Thyroid gland (tissue), 4 donors: ENCODE results near the gene ASIC3. TPM values are rescaled to one million over a fixed set of nuclear protein-coding genes. Genes with fewer than 3 reads are reported as not detected.
A peak's percentile ranks its signal among the peaks of the same experiment; 100 is the strongest.

ENCODE experiments used
- DNase-seq, 2 donors: peaks; one replicate each; pipeline ENCODE4 v3.0.0-alpha.2; 2019
- H3K27ac ChIP-seq, 3 donors: fragments of 200-600 bp; sonication (generic); 1 replicate in 2 of 3; 2 replicates in 1 of 3; pipeline ENCODE4 v1.5.1; 2016 to 2019; ENCODE audit warnings: mild to moderate bottlenecking in 1 of 3, moderate library complexity in 1 of 3
- H3K27me3 ChIP-seq: fragments of 200-600 bp; sonication (generic); one replicate; pipeline ENCODE4 v1.5.1; 2019
- H3K36me3 ChIP-seq, 2 donors: fragments of 200-600 bp; sonication (generic); one replicate each; pipeline ENCODE4 v1.5.1; 2016 to 2019
- H3K4me1 ChIP-seq, 2 donors: fragments of 200-600 bp; sonication (generic); one replicate each; pipeline ENCODE4 v1.5.1; 2017 to 2019
- H3K4me3 ChIP-seq, 3 donors: fragments of 200-600 bp; sonication (generic); replicated peaks in 1 of 3; 1 replicate in 2 of 3; 2 replicates in 1 of 3; pipeline ENCODE4 v1.5.1; 2016; ENCODE audit warnings: mild to moderate bottlenecking in 1 of 3
- H3K9me3 ChIP-seq: fragments of 200-600 bp; sonication (generic); one replicate; pipeline ENCODE4 v1.5.1; 2017
- CTCF ChIP-seq, 6 experiments: fragments of 200-600 bp in 3 of 6; fragments of 450-650 bp in 3 of 6; sonication (generic) in 3 of 6; IDR thresholded peaks; one replicate each; pipeline ENCODE4 v1.5.1; 2016 to 2019; ENCODE audit warnings: antibody characterized with exemption in 6 of 6, mild to moderate bottlenecking in 2 of 6, inconsistent platforms in 1 of 6, moderate library complexity in 1 of 6
- POLR2A ChIP-seq, 2 donors: fragments of 450-650 bp; IDR thresholded peaks; one replicate each; pipeline ENCODE4 v1.6.1; 2017; ENCODE audit warnings: antibody characterized with exemption in 2 of 2, mild to moderate bottlenecking in 2 of 2, moderate library complexity in 1 of 2
- WGBS, 2 donors: methylation state at CpG; one replicate each; pipeline ENCODE4 v1.1.5; 2017; 5-methylcytosine and 5-hydroxymethylcytosine counted together
- intact Hi-C: fragments of 100-400 bp; cut with DNase I; formaldehyde crosslinking; loops from one replicate; pipeline ENCODE4 v1.15.1; 2023
- total RNA-seq, 4 donors: library from RNA; depleted of rRNA; stranded (reverse); fragments of >200 nt; gene quantifications; one replicate each; pipeline ENCODE4 v1.2.3, GENCODE V29; 2016

Gene ASIC3
- total RNA-seq, 4 donors from 2014 or later, result 1.2 to 2.6 (median 1.5) TPM; not detected in 1

DNA sequence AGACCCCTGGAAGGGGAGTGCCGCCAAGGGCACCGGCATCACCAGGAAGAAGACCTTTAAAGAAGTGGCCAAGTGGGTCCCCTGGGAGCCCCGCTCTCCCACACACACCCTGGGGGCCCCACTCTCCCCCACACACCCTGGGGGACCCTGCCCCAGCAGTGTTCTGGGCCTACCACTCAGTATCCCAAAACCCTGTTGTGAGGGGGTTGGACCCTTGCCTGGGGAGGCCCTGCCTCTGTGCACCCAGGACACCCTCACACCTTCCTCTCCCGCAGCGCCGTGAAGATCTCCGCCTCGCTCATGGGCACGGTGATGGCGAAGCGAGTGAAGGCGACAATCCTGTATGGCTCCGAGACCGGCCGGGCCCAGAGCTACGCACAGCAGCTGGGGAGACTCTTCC is 46.8 kb upstream of the ASIC3 start:
- no peak overlapping the region for H3K27ac ChIP-seq
- TF ChIP-seq CTCF (IDR thresholded peaks at IDR 0.05) (no peak), POLR2A (IDR thresholded peaks at IDR 0.05) (no peak)
- no peaks in the 10 kb centered on the region for H3K9me3 ChIP-seq
- no peak overlapping the region for H3K4me3 ChIP-seq
- no peaks in the 10 kb centered on the region for H3K4me1 ChIP-seq
- intact Hi-C loops, result no loop called here
- DNase-seq, result no peak
- 96 to 97% methylated on average over 8 to 16 of the region's 16 CpGs for WGBS, 2 donors
- no peaks in the 10 kb centered on the region for H3K27me3 ChIP-seq
- H3K36me3 ChIP-seq, result no peaks in the 10 kb centered on the region

DNA sequence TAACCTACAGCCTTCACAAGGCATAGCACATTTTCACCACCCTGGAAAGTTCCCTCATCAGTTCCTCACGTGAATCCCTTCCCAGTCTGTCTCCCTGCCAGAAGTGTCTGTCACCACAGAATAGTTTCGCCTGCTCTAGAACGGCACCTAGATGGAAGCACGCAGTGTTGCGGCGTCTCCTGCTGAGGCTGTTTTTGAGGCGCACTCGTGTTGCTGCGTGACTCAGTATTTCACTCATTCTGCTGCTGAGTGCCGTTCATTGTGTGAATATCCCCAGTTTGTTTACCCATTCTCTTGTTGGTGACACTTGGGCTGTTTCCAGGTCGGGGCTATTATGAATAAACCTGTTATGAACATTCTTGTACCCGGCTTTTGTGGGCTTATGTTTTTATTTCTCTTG is 44.8 kb upstream of the ASIC3 start:
- no peak overlapping the region for H3K27ac ChIP-seq
- TF ChIP-seq POLR2A (IDR thresholded peaks at IDR 0.05), result no peak
- TF ChIP-seq CTCF (IDR thresholded peaks at IDR 0.05), result no peak
- intact Hi-C loops, result no loop called here
- H3K4me3 ChIP-seq, result no peak overlapping the region
- H3K9me3 ChIP-seq, result no peaks in the 10 kb centered on the region
- H3K36me3 ChIP-seq, result no peaks in the 10 kb centered on the region
- no peak for DNase-seq
- peaks cover 0 to 6% of the 10 kb centered on the region in 2 donors for H3K4me1 ChIP-seq
- 71 to 72% methylated on average over 12 of the region's 12 CpGs for WGBS, 2 donors
- H3K27me3 ChIP-seq, result no peaks in the 10 kb centered on the region

GRCh38 chr7:151005566-151005965 is 42.8 kb upstream of the ASIC3 start:
- no peak for DNase-seq
- intact Hi-C loops, result no loop called here
- WGBS, 2 donors, result 74 to 75% methylated on average over 9 of the region's 9 CpGs
- H3K27me3 ChIP-seq, result no peaks in the 10 kb centered on the region
- TF ChIP-seq POLR2A (IDR thresholded peaks at IDR 0.05) (no peak), CTCF (IDR thresholded peaks at IDR 0.05) (no peak)
- peaks cover 0 to 19% of the 10 kb centered on the region in 2 donors for H3K4me1 ChIP-seq
- no peak overlapping the region for H3K4me3 ChIP-seq
- no peaks in the 10 kb centered on the region for H3K9me3 ChIP-seq
- no peak overlapping the region for H3K27ac ChIP-seq
- no peaks in the 10 kb centered on the region for H3K36me3 ChIP-seq

DNA sequence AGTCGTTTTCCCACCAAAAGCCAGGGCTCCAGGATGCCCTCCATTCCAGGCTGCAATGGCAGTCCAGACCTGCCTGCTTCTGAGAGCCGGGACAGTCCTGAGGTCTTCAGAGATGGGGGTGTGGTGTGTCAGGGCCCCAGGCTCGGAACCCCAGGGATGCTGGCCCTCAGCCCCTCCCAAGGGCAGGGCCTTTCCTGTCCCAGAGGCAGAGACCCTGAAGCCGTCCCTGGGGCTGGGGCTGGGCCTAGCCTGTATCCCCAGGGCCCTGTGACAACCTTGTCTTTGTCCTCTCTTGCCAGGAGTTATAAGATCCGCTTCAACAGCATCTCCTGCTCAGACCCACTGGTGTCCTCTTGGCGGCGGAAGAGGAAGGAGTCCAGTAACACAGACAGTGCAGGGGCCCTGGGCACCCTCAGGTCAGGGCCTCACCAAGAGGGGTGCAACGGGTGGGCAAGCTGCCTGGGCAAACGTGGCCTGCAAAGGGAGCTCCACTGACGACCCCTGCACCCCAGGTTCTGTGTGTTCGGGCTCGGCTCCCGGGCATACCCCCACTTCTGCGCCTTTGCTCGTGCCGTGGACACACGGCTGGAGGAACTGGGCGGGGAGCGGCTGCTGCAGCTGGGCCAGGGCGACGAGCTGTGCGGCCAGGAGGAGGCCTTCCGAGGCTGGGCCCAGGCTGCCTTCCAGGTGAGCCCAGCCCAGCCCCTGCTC is 41.6 kb upstream of the ASIC3 start:
- H3K27me3 ChIP-seq, result no peaks in the 10 kb centered on the region
- TF ChIP-seq CTCF (IDR thresholded peaks at IDR 0.05), result no peak
- no peak for TF ChIP-seq POLR2A (IDR thresholded peaks at IDR 0.05)
- H3K4me3 ChIP-seq, result no peak overlapping the region
- WGBS, 2 donors, result 56 to 79% methylated on average over 5 to 10 of the region's 23 CpGs
- intact Hi-C loops, result no loop called here
- no peaks in the 10 kb centered on the region for H3K36me3 ChIP-seq
- DNase-seq, result no peak
- no peak overlapping the region for H3K27ac ChIP-seq
- no peaks in the 10 kb centered on the region for H3K9me3 ChIP-seq
- H3K4me1 ChIP-seq, result peaks cover 0 to 23% of the 10 kb centered on the region in 2 donors

DNA sequence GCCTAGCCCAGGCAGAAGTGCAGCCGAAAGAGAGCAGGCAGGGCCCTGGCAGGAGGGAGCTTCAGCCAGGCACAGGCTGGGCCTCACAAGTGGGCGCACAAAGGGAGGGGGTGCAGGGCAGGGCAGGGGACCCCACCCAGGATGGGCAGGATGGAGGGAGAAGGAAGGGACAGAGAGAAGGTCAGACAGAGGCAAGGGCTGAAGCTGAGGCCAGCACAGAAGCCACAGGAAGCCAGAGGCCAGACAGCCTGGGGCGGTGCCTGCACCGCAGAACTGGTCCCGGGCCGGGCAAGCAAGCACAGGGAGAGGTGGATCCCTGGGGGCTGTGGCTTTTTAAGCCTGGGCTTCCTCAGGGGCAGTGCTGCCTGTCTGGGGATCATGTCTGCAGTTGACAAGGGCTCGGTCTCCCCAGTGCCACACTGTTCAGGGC is 40.8 kb upstream of the ASIC3 start:
- no peak overlapping the region for H3K4me3 ChIP-seq
- TF ChIP-seq POLR2A (IDR thresholded peaks at IDR 0.05) (no peak), CTCF (IDR thresholded peaks at IDR 0.05) (no peak)
- no peak for DNase-seq
- WGBS, 2 donors, result 63 to 90% methylated on average over 7 of the region's 7 CpGs
- no peaks in the 10 kb centered on the region for H3K27me3 ChIP-seq
- peak overlapping the region in 1 of 3 donors; percentile 22 for H3K27ac ChIP-seq
- intact Hi-C loops, result no loop called here
- no peaks in the 10 kb centered on the region for H3K9me3 ChIP-seq
- no peaks in the 10 kb centered on the region for H3K36me3 ChIP-seq
- H3K4me1 ChIP-seq, result peaks cover 0 to 23% of the 10 kb centered on the region in 2 donors
